Right ventricle myocardium inferior (tissue), 1 donor: ENCODE results near the gene FGF5. TPM values are rescaled to one million over a fixed set of nuclear protein-coding genes. Genes with fewer than 3 reads are reported as not detected.
"Not testable (repeated sequence)": the region's sequence is repeated elsewhere in the genome, so short reads cannot be mapped to it uniquely, and the experiment has no call there.

Experiments
- ATAC-seq: fragments of 200-7000 bp; cut with Tn5 transposase; one replicate; pipeline ENCODE4 v1.9.1; 2020; ENCODE audit warnings: mild to moderate bottlenecking, moderate library complexity
- DNase-seq: peaks from one replicate; pipeline ENCODE4 v3.0.0; 2021; ENCODE audit errors: missing footprints
- intact Hi-C: fragments of 100-400 bp; cut with DNase I; formaldehyde crosslinking; loops from one replicate; pipeline ENCODE4 v1.11.0; 2022
- long read RNA-seq: library from polyadenylated mRNA; unstranded; transcript quantifications from one replicate; pipeline ENCODE4 v2.0.0, GENCODE V29; 2021
- total RNA-seq: library from RNA; stranded (reverse); fragmentation: NEBNext Ultra II Directional; extraction: Animal tissue kit (Norgen Biotek cat#: 25700); gene quantifications from one replicate; pipeline ENCODE4 v1.2.1, GENCODE V29; 2021
- donor health status: DM: no; HTN: yes; CAD: no; lungs with severe emphysema.

Gene FGF5, protein sequence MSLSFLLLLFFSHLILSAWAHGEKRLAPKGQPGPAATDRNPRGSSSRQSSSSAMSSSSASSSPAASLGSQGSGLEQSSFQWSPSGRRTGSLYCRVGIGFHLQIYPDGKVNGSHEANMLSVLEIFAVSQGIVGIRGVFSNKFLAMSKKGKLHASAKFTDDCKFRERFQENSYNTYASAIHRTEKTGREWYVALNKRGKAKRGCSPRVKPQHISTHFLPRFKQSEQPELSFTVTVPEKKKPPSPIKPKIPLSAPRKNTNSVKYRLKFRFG
- 1.6 TPM for total RNA-seq
- long read RNA-seq = 0 reads

DNA sequence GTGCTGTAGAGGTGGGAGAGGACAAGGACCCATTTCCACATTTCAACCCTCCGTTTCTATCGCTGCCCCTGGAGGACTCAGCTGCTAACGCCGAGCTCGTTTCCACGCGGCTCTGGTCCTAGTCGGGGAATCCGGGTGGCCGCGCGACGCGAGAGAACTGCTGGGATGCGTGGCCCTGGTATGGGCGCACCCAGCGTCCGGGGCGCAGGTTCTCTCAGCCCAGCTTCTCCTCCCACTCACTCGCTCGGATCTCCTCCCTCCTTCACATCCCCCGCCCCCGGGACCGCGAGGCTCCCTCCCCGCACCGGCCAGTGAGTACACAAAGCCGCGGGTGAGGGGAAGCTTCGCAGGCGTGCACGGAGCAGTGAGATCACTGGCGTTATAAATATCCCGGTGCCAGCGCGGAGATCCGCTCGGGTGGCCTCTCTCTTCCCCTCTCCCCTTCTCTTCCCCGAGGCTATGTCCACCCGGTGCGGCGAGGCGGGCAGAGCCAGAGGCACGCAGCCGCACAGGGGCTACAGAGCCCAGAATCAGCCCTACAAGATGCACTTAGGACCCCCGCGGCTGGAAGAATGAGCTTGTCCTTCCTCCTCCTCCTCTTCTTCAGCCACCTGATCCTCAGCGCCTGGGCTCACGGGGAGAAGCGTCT lies at the start of gene FGF5:
Gene FGF5 (plus strand): TSS at position 412 of the 649 bp plus-strand sequence. CDS start 161 bp downstream, at position 573.
- DNase-seq (peak; percentile 78), ATAC-seq (peak; percentile 59)
- intact Hi-C loops = no loop called here

DNA sequence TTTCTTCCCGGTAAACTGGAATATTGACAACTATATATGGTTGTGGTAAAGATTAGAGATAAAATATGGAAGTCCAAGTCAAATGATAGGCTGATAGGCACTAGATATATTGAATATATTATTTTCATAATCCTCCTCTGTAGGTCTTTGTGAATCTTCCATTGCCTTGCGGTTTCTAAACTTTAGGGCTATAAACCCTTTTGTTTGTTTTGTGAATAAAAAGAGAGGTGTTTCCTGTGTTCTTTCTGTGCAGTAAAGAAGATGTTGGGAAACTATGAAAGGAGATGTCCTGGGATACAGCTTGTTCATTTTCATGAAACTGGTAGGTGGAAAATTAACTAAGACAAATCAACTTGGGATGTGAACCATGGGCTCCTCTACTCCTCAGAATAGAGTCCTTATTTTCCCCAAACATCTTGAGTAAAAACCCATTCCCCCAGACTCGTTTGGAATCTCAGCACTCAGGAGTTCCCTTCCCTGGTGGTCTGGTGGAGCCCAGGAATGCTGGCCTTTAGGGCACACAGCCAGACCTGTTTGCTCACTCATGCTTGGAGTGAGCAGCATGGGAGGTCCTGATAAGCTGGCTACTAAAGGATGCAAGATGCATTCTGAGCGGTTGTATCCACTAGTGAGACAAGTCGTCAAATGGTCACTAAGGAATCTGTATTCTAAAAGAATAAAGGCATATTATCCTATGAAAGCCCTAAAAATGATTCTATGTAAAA lies 47.0 kb upstream of the FGF5 start:
- ATAC-seq (no peak), DNase-seq (no peak)
- intact Hi-C loops = loop anchor here (5.0 to 10.0 kb wide), 2 partner anchors 37 to 625 kb away; no protein-coding TSS in a partner anchor

DNA sequence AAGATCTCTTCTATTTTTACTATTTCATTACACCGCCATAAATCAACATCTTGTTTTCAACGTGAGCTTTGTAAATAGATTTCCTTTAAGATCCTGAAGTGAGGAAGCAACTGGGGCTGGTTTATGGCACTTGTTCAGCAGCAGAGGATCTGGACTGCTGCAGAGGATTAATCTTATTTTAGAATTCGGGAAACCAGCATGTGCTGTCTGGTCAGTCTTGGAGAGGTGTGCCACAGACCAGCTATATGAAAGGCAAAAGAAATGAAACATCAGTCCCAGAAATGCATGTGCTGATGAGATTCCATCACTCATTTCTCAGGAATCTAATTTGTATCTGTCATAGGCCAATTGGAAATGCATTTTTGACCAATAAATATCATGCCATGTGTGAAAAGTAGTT lies 45.8 kb upstream of the FGF5 start:
- intact Hi-C loops = no loop called here
- ATAC-seq = no peak
- DNase-seq = no peak

DNA sequence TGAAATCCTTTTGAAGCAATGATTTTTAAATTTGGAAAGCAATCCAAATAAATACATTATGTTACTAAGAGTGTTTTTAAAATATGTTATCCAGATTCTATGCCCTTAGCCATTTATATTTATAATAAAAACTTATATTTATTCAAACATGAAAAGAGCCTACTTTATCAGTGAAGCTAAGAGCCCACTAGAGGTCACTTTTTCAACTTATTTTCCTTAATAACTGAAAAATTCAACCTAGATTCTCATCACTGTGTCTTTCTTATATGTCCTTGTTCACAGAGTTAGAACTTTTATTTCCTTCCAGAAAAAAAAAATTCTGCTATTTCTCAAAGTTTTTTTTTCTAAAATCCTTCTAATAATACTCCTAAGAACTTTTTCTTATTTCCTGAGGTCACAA lies 45.3 kb upstream of the FGF5 start:
- intact Hi-C loops = no loop called here
- ATAC-seq (no peak), DNase-seq (no peak)

DNA sequence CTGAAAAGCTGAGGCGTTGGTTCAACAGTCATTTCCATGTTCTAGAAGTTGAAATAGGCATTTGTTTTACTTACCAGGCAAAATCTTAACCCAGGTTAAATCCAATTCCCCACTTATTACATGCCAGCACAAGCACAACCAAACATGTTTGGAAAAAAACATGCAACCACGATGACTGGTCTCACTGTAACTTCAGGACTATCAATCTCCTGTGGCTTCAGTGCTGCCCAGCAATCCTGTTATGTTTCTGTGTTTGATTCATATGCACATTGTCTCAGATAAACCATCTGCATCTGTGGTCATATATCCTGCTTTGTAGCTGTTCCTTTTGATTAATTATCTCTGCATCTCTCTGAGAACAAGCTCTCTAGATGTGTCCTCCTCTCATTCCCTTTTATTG lies 40.9 kb upstream of the FGF5 start:
- ATAC-seq = no peak
- DNase-seq = no peak
- intact Hi-C loops = no loop called here

DNA sequence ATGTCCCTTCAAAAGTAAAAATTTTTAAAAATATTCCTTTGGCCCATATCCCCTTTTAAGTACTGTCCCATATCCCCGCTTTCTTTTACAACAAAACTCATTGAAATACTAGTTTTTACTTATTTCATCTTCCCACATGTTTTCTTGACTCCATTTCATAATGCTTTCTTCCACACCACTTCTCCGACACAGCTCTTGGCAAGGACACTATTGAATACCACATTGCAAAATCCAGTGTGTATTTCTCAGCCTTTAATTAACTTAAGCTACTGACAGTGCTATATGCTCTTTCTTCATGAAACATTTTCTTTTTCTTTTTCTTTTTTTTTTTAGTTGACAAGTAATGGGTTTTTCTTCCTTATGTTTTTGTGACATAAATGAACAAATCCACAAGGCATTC lies 40.4 kb upstream of the FGF5 start:
- intact Hi-C loops = no loop called here
- DNase-seq (no peak), ATAC-seq (no peak)

- DNase-seq = no peak
- ATAC-seq = no peak
- intact Hi-C loops = no loop called here
Measured at GRCh38 chr4:80228460-80228859, 38.0 kb upstream of the FGF5 start.

GRCh38 chr4:80229128-80229527 lies 37.3 kb upstream of the FGF5 start:
- ATAC-seq = no peak
- intact Hi-C loops = no loop called here
- DNase-seq = no peak

DNA sequence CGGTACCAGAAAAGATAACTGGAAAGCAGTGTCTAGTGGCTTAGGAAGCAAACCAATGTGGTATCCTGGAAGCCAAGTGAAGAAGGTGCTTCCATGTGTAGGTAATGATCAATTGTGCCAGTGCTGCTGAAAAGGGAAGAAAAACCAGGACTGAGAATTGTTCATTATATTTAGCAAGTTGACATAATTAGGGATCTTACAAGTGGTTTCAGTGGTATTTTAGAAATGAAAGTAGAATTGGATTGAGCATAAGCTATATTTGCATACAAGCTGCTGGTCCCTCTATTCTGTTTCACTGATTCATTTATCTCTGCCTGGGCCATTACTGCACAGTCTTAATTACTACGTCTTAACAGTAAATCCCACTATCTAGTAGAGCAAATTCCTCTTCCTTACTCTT lies 36.9 kb upstream of the FGF5 start:
- no peak for ATAC-seq
- intact Hi-C loops = no loop called here
- no peak for DNase-seq

DNA sequence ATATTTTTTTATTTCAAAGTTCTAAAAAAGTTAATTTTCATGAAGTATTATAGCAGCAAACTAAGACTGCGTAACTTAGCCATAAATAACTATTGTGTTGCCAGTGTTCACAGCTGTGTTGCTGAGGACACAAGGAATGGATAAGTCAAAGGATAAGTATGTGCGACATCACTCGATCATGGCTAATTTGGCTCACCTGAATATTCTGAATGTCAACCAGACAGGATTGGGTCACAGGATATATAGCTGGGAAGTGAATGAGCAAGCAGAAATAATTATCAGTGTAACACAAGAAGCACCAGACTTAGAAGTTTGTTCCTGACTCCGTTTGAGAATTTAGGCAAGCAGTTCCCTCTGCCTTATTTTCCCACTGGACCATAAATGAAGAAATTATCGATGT lies 35.3 kb upstream of the FGF5 start:
- intact Hi-C loops = no loop called here
- ATAC-seq (no peak), DNase-seq (no peak)

DNA sequence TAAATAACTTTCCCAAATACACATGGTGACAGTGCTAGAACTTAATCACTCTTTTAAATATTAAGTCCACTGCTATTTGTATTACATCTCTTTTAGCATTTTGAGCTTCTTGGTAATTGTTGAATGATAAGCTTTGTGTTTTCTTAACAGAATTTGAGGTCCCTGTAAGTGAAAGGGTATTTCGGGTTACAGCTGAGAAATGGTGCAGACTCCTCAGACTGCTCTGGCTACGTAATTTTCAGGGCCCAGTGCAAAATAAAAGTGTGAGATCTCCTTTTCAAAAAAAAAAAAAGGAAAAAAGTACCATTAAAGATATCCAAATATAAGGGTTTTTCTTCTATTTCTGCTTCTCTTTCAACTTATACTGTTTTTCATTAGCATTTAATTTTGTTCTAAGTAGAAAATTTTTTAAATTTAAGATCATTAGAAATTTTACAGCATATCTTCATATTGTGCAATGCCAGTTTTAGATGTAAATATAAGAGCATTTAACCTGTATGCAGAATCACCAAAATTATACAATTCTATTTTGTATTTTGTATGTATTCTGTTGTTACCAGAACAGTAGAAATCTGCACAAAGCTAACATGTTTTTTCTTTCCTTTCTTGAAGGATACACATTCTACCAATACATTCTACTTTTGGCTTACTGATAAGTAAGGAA lies 33.6 kb upstream of the FGF5 start:
- intact Hi-C loops = no loop called here
- ATAC-seq = no peak

DNA sequence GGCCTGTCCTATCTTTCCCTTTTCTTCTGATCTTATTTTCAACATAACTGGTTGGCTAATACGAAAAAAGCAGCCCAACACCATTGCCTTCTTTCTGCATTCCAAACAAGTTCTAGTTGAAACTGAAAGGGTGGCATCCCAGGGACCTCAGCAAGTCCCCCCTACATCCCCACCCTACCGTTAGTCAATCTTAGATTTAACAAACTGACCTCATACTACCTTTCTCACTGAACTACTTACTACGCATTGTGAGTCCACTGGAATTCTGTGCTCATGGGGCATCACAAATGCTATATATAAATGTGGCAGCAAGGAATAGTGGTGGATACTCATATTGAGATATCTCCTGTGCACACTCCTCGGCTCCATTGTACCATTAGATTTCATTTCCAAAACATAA lies 33.1 kb upstream of the FGF5 start:
- ATAC-seq (no peak), DNase-seq (no peak)
- intact Hi-C loops = no loop called here

More for the DNA sequence above, 33.6 kb upstream of the FGF5 start:
- DNase-seq = no peak

GRCh38 chr4:80235451-80235850 lies 31.0 kb upstream of the FGF5 start:
- DNase-seq (no peak), ATAC-seq (no peak)
- intact Hi-C loops = no loop called here

DNA sequence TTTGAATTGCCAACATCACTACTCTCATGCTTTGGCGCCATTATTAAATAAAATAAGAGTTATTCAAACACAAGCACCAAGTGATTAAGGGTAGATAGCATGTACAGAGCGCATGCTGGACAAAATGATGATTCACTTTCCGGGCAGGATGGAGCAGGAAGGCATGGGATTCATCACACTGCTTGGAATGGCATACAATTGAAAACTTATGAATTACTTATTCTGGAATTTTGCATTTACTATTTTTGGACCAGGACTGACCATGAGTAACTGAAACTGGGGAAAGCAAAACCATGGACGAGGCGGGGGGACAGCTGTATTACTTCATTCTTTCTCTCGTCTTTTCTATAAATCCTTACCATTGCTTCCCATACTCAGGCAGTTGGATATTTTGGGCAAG lies 28.5 kb upstream of the FGF5 start:
- DNase-seq (no peak), ATAC-seq (no peak)
- intact Hi-C loops = no loop called here

DNA sequence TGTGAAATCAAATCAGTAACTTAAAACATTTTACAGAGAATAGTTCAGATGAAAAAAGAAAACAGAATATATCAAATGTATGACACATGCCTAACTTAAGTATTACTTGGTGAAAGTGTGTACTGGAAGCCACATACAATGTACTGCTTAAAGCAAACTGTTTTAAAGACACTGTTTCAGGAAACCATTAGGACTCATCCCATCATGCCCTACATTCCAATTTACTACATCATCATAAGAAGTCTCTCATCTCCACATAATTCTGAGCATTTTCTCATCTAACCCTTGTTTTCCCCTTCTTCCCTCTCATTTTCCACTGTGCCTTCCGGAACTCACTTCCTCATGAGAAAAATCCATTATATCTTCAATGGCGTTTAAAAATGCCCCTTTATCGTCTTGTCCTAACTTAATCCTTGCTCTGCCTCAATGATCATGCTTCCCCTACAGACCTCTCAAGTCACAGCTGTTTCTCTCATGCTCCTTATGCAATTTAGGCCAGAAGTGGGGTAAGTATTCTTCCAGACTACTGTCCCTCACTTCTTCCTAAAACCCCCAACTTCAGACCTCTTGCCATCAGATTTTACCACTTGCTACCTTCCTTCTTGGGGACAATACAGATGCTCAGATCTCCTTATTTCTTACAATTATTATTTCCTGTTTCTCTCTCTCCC lies 26.8 kb upstream of the FGF5 start:
- ATAC-seq = no peak
- DNase-seq = no peak
- intact Hi-C loops = no loop called here

DNA sequence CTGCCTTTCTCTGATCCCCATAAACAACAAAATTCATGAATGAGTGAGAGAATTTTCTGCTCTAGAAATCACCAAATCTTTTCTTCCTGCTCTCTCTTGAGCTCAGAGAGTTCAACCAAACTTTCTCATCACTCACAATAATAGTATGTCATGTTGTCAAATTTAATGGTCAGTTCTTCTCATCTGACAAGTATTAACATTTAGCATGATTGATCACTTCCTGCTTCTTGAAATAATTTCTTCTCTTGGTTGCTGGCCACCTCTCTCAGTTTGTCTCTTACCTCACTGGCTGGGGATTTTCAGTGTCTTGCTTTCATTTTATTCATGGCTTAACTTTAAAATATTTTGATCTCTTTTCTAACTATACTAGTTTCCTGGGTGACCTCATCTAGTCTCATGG lies 25.5 kb upstream of the FGF5 start:
- DNase-seq (no peak), ATAC-seq (no peak)
- intact Hi-C loops = no loop called here

DNA sequence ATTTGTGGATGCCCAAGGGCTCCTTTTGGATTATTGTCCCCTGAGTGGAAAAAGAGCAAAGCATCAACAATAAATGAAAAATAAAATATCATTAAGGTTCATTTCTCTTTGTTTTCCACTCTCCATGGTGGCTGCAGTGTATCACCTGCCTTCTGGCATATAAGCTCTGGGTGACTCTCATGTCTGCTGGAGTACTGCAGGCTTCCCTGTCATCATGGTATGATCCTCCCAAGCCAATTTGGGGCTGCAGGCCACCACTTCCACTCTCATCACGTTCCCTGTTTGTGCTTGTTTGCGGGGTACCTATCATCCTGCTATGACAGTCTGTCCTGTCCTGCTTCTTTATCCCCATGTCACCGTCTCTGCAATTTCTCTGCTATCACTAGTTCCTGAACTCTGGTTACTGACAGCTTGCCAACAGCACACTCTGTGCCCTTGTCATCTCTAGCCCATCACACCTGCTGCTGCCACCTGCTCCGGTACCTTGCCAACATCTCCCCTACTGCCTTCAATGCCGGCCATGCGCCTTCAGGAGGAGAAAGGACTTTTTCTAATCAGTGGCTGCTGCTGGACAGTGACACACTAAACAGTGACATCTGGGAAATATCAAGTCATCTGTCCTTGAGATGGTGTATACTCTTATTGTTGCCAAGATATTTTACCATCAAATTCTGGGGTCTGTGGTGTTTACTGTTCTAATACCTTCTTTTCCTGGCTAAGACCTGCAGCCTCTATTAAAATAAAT lies 23.0 kb upstream of the FGF5 start:
- ATAC-seq (peak; percentile 64), DNase-seq (no peak)
- intact Hi-C loops = no loop called here

DNA sequence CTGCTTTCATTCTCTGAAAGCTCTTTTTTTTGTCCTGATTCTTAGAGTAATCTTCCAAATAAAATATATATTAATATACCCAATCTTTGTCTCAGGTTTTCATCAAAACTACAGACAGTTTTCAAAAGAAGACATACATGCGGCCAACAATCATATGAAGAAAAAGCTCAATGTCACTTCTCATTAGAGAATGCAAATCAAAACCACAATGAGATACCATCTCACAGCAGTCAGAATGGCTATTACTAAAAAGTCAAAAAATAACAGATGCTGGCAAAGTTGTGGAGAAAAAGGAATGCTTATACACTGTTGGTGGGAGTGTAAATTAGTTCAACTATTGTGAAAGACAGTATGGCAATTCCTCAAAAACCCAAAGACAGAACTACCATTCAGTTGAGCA lies 19.0 kb upstream of the FGF5 start:
- DNase-seq, ATAC-seq, intact Hi-C loops: not testable (repeated sequence)
